Measurements from ENCODE around the gene LVRN. TPM values are rescaled to one million over a fixed set of nuclear protein-coding genes. Genes with fewer than 3 reads are reported as not detected.

LVRN gene
- total and polyA plus RNA-seq, 2 of the 4 experiments (the other 2 are of a cell fraction), result 0.10 to 0.18 TPM

GRCh38 chr5:115968770-115969169 lies 6.5 kb downstream of the LVRN start:
- no peak overlapping the region for H3K9ac ChIP-seq (ENCODE audit: low read depth, low read length)
- H3K18ac ChIP-seq (ENCODE audit: low read depth, low read length), result no peak overlapping the region
- no peaks in the 10 kb centered on the region for H3K9me3 ChIP-seq (ENCODE audit: control insufficient read depth, insufficient read depth, low read length)
- H2AFZ ChIP-seq (replicated peaks; ENCODE audit: low read length, poor library complexity), result no peak overlapping the region
- POLR2A ChIA-PET (ENCODE audit: unreplicated experiment), result interaction anchor here (0.6 kb wide), 1 partner anchor 733 kb away, joined by 3 read pairs; no protein-coding TSS in a partner anchor
- no peak overlapping the region for H2AK9ac ChIP-seq (replicated peaks; ENCODE audit: low read depth, low read length, poor library complexity)
- no peaks in the 10 kb centered on the region for H3K36me3 ChIP-seq (ENCODE audit: control insufficient read depth, insufficient read depth, low read length)
- no peak overlapping the region for H4K8ac ChIP-seq (ENCODE audit: low read depth in 2 of 2, low read length in 2 of 2)
- H4K5ac ChIP-seq (ENCODE audit: low read depth, low read length), result no peak overlapping the region
- H3K4me3 ChIP-seq (ENCODE audit: insufficient read depth, low read depth, low read length), result no peak overlapping the region
- H3K56ac ChIP-seq (ENCODE audit: extremely low read depth, insufficient read depth, low read length), result no peak overlapping the region
- H3K4ac ChIP-seq (ENCODE audit: low read depth, low read length), result no peak overlapping the region
- ATAC-seq (ENCODE audit: low read depth) (no peak), DNase-seq (no peak)
- no peak overlapping the region for H3K4me2 ChIP-seq (ENCODE audit: low read depth, low read length)
- no peak overlapping the region for H3K23ac ChIP-seq (ENCODE audit: low read depth, low read length)
- intact Hi-C loops (cut with micrococcal nuclease), result no loop called here
- no peak overlapping the region for H3K27ac ChIP-seq (ENCODE audit: insufficient read depth, low read length)
- peaks cover 6% of the 10 kb centered on the region for H3K27me3 ChIP-seq (ENCODE audit: control insufficient read depth, insufficient read depth, low read length)
- no peaks in the 10 kb centered on the region for H3K9me1 ChIP-seq (ENCODE audit: insufficient read depth, low read length)
- H4K91ac ChIP-seq (ENCODE audit: insufficient read depth, low read depth, low read length), result no peak overlapping the region
- no peak overlapping the region for H2AK5ac ChIP-seq (ENCODE audit: low read depth, low read length)
- no peak overlapping the region for H2BK20ac ChIP-seq (ENCODE audit: low read depth, low read length)
- H2BK5ac ChIP-seq (ENCODE audit: low read depth, low read length, poor library complexity, severe bottlenecking), result no peak overlapping the region
- no peak for TF ChIP-seq RCOR1 (IDR thresholded peaks at IDR 0.05; ENCODE audit: insufficient replicate concordance, low read length)
- TF ChIP-seq BHLHE40 (IDR thresholded peaks at IDR 0.05; ENCODE audit: low read depth, low read length), result no peak
- TF ChIP-seq NFE2L2 (IDR thresholded peaks at IDR 0.05; ENCODE audit: low read depth, low read length), result no peak
- TF ChIP-seq SMC3 (IDR thresholded peaks at IDR 0.05; ENCODE audit: low read depth, low read length), result no peak
- TF ChIP-seq ELK1 (IDR thresholded peaks at IDR 0.05; ENCODE audit: borderline replicate concordance, low read depth, low read length), result no peak
- no peak for TF ChIP-seq CHD1 (IDR thresholded peaks at IDR 0.05; ENCODE audit: low read depth, low read length)
- TF ChIP-seq MAZ (IDR thresholded peaks at IDR 0.05; ENCODE audit: borderline replicate concordance, low read depth, low read length), result no peak
- TF ChIP-seq RFX5 (IDR thresholded peaks at IDR 0.05; ENCODE audit: low read depth, low read length), result no peak
- no peak for TF ChIP-seq RAD21 (IDR thresholded peaks at IDR 0.05; ENCODE audit: low read length)
- in situ Hi-C loops (cut with MboI; ENCODE audit: low sequenced_read_pairs), result no loop called here
- H3K14ac ChIP-seq (replicated peaks; ENCODE audit: low read depth, low read length), result no peak overlapping the region
- no TSS peak for BruUV-seq (replicated peaks)
- no peaks in the 10 kb centered on the region for H4K20me1 ChIP-seq (ENCODE audit: insufficient read depth, low read length)
- dilution Hi-C loops (cut with HindIII; ENCODE audit: low sequenced_read_pairs, unreplicated experiment), result no loop called here
- no peaks in the 10 kb centered on the region for H3K79me1 ChIP-seq (ENCODE audit: low read depth in 1 of 2, low read length in 2 of 2)
- CTCF ChIA-PET, result interaction anchor here (0.7 kb wide), 1 partner anchor 10 kb away, joined by 3 read pairs; no protein-coding TSS in a partner anchor
- no CpG with 5 or more reads among the region's 2 CpGs for WGBS, 2 experiments (ENCODE audit: extremely low coverage in 2 of 2, insufficient read length in 1 of 2)
- H3K4me1 ChIP-seq (ENCODE audit: control insufficient read depth, insufficient read depth, low read length), result no peaks in the 10 kb centered on the region
- H2BK120ac ChIP-seq (ENCODE audit: low read depth, low read length), result no peak overlapping the region
- H2BK15ac ChIP-seq (ENCODE audit: low read depth, low read length), result no peak overlapping the region
